Uterine smooth muscle cell (primary cell): ENCODE measurements around the gene ACSF3. TPM values are rescaled to one million over a fixed set of nuclear protein-coding genes. Genes with fewer than 3 reads are reported as not detected.

ENCODE experiments used
- total RNA-seq: library from RNA; depleted of rRNA; stranded (reverse); fragments of >200 nt; gene quantifications from 2 replicates; pipeline ENCODE4 v1.2.3, GENCODE V29; 2014

Gene ACSF3
- 25.1 and 26.6 TPM in 2 replicates for total RNA-seq

DNA sequence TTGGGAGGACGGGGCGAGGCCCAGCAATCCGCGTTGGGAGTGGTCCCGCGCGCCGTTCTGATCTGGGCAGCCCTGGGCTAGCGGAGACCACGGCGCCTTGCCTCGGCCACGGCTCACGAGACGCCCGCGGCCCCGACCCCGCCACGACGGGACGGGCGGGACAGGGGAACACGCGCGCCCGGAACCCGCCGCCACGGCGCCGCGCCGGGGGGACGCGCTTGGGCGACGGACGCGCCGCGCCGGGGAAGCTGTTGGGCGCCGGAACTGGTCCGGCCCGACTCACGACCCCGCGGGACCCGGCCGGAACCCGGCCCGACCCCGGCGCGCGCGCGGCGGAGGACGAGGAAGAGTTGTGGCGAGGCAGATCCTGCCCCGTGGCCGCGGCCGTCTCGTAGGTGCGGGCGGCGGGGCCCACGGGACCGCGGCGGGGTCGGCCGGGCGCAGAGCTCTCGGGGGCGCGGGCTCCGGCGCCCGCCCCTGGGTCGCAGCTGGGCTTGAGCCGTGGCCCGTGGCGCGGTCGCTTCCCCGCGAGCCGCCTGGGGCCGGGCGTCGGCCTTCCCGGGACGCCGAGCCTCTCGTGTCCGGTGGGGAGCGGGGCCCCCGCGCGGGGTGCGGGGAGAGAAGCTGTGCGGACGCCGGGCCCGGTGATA is at the start of gene ACSF3:
TSS of gene ACSF3 (plus strand) at position 251 of the 650 bp plus-strand sequence. CDS start 6,830 bp downstream, outside the sequence.

GRCh38 chr16:89171216-89172170 is 77.8 kb downstream of the ACSF3 start, which contains the start of gene CDH15:
Gene CDH15 (plus strand): TSS chr16:89171748. CDS start chr16:89171832, 84 bp downstream.

DNA sequence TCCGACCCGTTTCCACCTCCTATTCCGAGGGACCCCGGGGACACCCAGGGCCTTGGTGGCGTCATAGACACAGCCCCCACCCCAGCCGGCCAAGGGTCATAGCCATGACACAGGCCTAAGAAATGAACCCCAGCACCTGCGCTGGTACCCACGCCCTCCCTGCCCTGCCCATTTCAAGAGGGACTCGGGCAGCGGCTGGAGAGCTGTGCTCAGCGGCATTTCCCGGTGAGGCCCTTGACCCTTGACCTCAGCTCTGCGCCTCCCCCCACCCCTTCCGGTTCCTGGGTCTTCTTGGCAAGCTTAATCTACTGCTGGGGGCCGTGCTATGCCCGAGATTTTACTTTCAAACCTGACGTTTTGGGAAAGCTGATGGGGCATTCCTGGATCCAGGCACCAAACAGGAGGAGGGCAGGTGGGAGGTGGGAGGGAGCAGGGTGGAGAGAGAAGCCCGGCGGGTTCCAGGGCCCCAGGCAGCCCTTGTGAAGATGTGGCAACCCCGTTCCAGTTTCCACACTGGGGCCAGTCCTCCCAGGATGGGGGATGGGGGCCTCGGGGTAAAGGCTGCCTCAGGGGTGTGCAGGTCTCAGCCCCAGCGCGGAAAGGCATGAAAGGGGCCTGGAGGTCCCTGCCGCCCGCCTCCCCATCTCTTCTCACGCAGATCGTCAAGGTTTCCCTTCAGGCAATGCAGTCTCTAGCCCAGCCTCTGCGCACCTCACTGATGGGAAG is 106.6 kb downstream of the ACSF3 start, which contains the start of gene SLC22A31:
TSS of gene SLC22A31 (minus strand) at position 414 of the 726 bp plus-strand sequence. CDS start at position 378, 36 bp downstream.

Other genes with a start within 250 kb of the ACSF3 start
- gene GALNS, start 236.9 kb upstream of the ACSF3 start, total RNA-seq = 26.8 and 30.7 TPM in 2 replicates
- gene TRAPPC2L, start 236.7 kb upstream of the ACSF3 start, total RNA-seq = 50.2 and 59.4 TPM in 2 replicates
- gene PABPN1L, start 227.2 kb upstream of the ACSF3 start, total RNA-seq = not detected in 2 replicates
- gene CBFA2T3, start 116.6 kb upstream of the ACSF3 start, total RNA-seq = not detected in 2 replicates
- gene CDH15, start 77.9 kb downstream of the ACSF3 start, total RNA-seq = 0.11 and 0.37 TPM in 2 replicates
- under 0.01 and 0.25 TPM in 2 replicates for gene SLC22A31, start 106.7 kb downstream of the ACSF3 start, total RNA-seq
- gene ZNF778, start 123.9 kb downstream of the ACSF3 start, total RNA-seq = 11.7 and 30.0 TPM in 2 replicates